HG03342 (cell line): ENCODE measurements around the gene MOCOS.
"Not testable (repeated sequence)": the region's sequence is repeated elsewhere in the genome, so short reads cannot be mapped to it uniquely, and the experiment has no call there.

Experiments used
- ATAC-seq: cut with Tn5 transposase; IDR thresholded peaks from one replicate; pipeline ENCODE4 v1.9.1; 2021; ENCODE audit warnings: mild to moderate bottlenecking, moderate library complexity; ENCODE audit not compliant: unreplicated experiment

Gene MOCOS

GRCh38 chr18:36197511-36198166 lies 10.3 kb downstream of the MOCOS start:
- no peak for ATAC-seq

- no peak for ATAC-seq
Observed at GRCh38 chr18:36199691-36200295, 12.5 kb downstream of the MOCOS start.

- no peak for ATAC-seq
Observed at GRCh38 chr18:36200354-36200771, 13.1 kb downstream of the MOCOS start.

- ATAC-seq: no peak
Observed at GRCh38 chr18:36201765-36202164, 14.5 kb downstream of the MOCOS start.

- no peak for ATAC-seq
Observed at GRCh38 chr18:36203360-36203895, 16.1 kb downstream of the MOCOS start.

- no peak for ATAC-seq
Observed at GRCh38 chr18:36205166-36205565, 17.9 kb downstream of the MOCOS start.

- ATAC-seq: no peak
Observed at GRCh38 chr18:36207303-36207702, 20.0 kb downstream of the MOCOS start.

GRCh38 chr18:36207969-36208368 lies 20.7 kb downstream of the MOCOS start:
- not testable (repeated sequence) for ATAC-seq

GRCh38 chr18:36211612-36212065 lies 24.3 kb downstream of the MOCOS start:
- no peak for ATAC-seq

GRCh38 chr18:36212301-36213171 lies 25.2 kb downstream of the MOCOS start:
- ATAC-seq: no peak

GRCh38 chr18:36214811-36215210 lies 27.5 kb downstream of the MOCOS start:
- ATAC-seq: no peak

GRCh38 chr18:36215577-36215976 lies 28.3 kb downstream of the MOCOS start:
- no peak for ATAC-seq

GRCh38 chr18:36217348-36217747 lies 30.1 kb downstream of the MOCOS start:
- no peak for ATAC-seq

- ATAC-seq: no peak
Observed at GRCh38 chr18:36229188-36229587, 41.9 kb downstream of the MOCOS start.

- not testable (repeated sequence) for ATAC-seq
Observed at GRCh38 chr18:36240510-36240909, 53.2 kb downstream of the MOCOS start.

GRCh38 chr18:36241831-36242230 lies 54.5 kb downstream of the MOCOS start:
- no peak for ATAC-seq

GRCh38 chr18:36247036-36247435 lies 59.7 kb downstream of the MOCOS start:
- ATAC-seq: no peak

GRCh38 chr18:36249392-36249791 lies 62.1 kb downstream of the MOCOS start:
- ATAC-seq: no peak

GRCh38 chr18:36250827-36251226 lies 63.5 kb downstream of the MOCOS start:
- ATAC-seq: no peak

- no peak for ATAC-seq
Observed at GRCh38 chr18:36255072-36255698, 67.9 kb downstream of the MOCOS start.

GRCh38 chr18:36256094-36256493 lies 68.8 kb downstream of the MOCOS start:
- ATAC-seq: no peak
